Adrenal gland (tissue), 12 donors: ENCODE measurements around the gene DDX41. TPM values are rescaled to one million over a fixed set of nuclear protein-coding genes. Genes with fewer than 3 reads are reported as not detected.

Experiments used
- DNase-seq, 7 donors: peaks; one replicate each; pipeline ENCODE4 v3.0.0-alpha.2; 2019 to 2020
- H3K27ac ChIP-seq, 5 donors: fragments of 200-600 bp; sonication (generic) in 4 of 5; 1 replicate in 3 of 5; 2 replicates in 2 of 5; pipeline versions ENCODE4 v1.5.1 to v1.8.0; 2016 to 2020; ENCODE audit warnings: mild to moderate bottlenecking in 1 of 5
- H3K27me3 ChIP-seq: fragments of 200-600 bp; 2 replicates; pipeline ENCODE4 v1.8.0; 2021
- H3K36me3 ChIP-seq, 2 donors: fragments of 200-600 bp; replicated peaks in 1 of 2; 1 replicate in 1 of 2; 2 replicates in 1 of 2; pipeline versions ENCODE4 v1.5.1 to v1.8.0; 2018 to 2022
- H3K4me1 ChIP-seq, 2 donors: fragments of 200-600 bp; replicated peaks in 1 of 2; 1 replicate in 1 of 2; 2 replicates in 1 of 2; pipeline versions ENCODE4 v1.5.1 to v1.8.0; 2018 to 2021
- H3K4me3 ChIP-seq, 4 donors: fragments of 200-600 bp; sonication (generic) in 3 of 4; one replicate each; pipeline ENCODE4 v1.5.1; 2016 to 2018
- H3K9me3 ChIP-seq, 3 donors: fragments of 200-600 bp; sonication (generic) in 1 of 3; replicated peaks in 1 of 3; 1 replicate in 2 of 3; 2 replicates in 1 of 3; pipeline versions ENCODE4 v1.5.1 to v1.8.0; 2016 to 2021
- POLR2A ChIP-seq, 2 donors: fragments of 450-650 bp; IDR thresholded peaks; one replicate each; pipeline ENCODE4 v1.6.1; 2017; ENCODE audit warnings: antibody characterized with exemption in 2 of 2, mild to moderate bottlenecking in 2 of 2, moderate library complexity in 1 of 2
- WGBS, 4 donors: extraction: QIAGEN DNeasy Blood & Tissue Kit in 2 of 4; methylation state at CpG; one replicate each; pipeline versions ENCODE4 v1.1.5 to v1.1.7; 2013 to 2017; 5-methylcytosine and 5-hydroxymethylcytosine counted together
- intact Hi-C, 2 donors: fragments of 100-400 bp; cut with DNase I; formaldehyde crosslinking; loops; one replicate each; pipeline versions ENCODE4 v1.14.1 to v1.15.0; 2022 to 2023
- polyA plus RNA-seq, 3 donors: library from polyadenylated mRNA; stranded (reverse); fragments of 200-250 nt in 2 of 3; fragments of 350-450 nt in 1 of 3; fragmentation: Illumina TruSeq in 1 of 3; extraction: RNeasy Lipid Tissue Mini Kit (QIAGEN cat#74804) in 1 of 3; gene quantifications; one replicate each; pipeline ENCODE4 v1.2.3, GENCODE V29; 2013 to 2014
- total RNA-seq, 9 donors: library from RNA; depleted of rRNA in 4 of 9; stranded (reverse); fragments of >200 nt in 4 of 9; fragments of 120-200 nt in 1 of 9; fragmentation: NEBNext Ultra II Directional in 1 of 9; extraction: Animal tissue kit (Norgen Biotek cat#: 25700) in 1 of 9; gene quantifications; one replicate each; pipeline versions ENCODE4 v1.1.0 to v1.2.4, GENCODE V29; 2013 to 2023
- TF ChIP-seq, protein P1 (sequence below), 6 experiments: fragments of 450-650 bp in 4 of 6; fragments of 200-600 bp in 2 of 6; sonication (generic) in 1 of 6; IDR thresholded peaks; 1 replicate in 5 of 6; 2 replicates in 1 of 6; pipeline versions ENCODE4 v1.5.1 to v1.8.0; 2016 to 2021; ENCODE audit warnings: antibody characterized with exemption in 6 of 6, mild to moderate bottlenecking in 2 of 6, moderate library complexity in 1 of 6
- donor health status: healthy with polysubstance abuse.
- donor health status: Bipolar disorder and iron deficiency.
- donor health status: DM: yes; HTN: yes; CAD: no.
- donor health status: DM: no; HTN: no; CAD: no.
- donor health status: DM: no; HTN: no; CAD: no.
- donor health status: DM: yes; HTN: yes; CAD: no.

Gene DDX41
- total and polyA plus RNA-seq, 12 donors: 47.0 to 180 (median 116) TPM

DNA sequence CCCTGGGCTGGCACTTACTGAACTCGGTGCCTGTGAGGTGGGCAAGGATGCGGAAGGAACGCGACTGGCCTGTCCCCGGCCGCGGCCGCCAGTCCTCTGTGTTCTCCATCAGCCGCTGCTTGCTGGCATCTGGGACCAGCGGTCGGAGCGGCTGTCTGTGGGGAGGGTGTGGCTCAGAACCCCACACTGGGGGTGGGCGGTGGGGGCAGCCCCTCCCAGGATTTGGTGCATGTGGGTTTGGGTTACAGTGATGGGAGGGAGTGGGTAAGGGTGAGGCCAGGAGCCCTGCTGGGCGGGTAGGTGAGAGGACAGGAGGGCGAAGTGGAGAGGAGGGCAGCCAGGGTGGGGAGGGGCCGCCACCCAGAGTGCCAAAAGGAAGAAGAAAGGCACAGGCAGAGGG is 25.8 kb downstream of the DDX41 start:
- 81 to 95% (median 87%) methylated on average over 7 to 16 of the region's 16 CpGs for WGBS, 4 donors
- no peaks in the 10 kb centered on the region for H3K9me3 ChIP-seq
- H3K27me3 ChIP-seq: no peaks in the 10 kb centered on the region
- DNase-seq: no peak
- no peak overlapping the region for H3K4me3 ChIP-seq
- TF ChIP-seq, protein P1, sequence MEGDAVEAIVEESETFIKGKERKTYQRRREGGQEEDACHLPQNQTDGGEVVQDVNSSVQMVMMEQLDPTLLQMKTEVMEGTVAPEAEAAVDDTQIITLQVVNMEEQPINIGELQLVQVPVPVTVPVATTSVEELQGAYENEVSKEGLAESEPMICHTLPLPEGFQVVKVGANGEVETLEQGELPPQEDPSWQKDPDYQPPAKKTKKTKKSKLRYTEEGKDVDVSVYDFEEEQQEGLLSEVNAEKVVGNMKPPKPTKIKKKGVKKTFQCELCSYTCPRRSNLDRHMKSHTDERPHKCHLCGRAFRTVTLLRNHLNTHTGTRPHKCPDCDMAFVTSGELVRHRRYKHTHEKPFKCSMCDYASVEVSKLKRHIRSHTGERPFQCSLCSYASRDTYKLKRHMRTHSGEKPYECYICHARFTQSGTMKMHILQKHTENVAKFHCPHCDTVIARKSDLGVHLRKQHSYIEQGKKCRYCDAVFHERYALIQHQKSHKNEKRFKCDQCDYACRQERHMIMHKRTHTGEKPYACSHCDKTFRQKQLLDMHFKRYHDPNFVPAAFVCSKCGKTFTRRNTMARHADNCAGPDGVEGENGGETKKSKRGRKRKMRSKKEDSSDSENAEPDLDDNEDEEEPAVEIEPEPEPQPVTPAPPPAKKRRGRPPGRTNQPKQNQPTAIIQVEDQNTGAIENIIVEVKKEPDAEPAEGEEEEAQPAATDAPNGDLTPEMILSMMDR (IDR thresholded peaks at IDR 0.05): no peak
- TF ChIP-seq POLR2A (IDR thresholded peaks at IDR 0.05): no peak
- intact Hi-C loops: no loop called here
- no peak overlapping the region for H3K27ac ChIP-seq
- peaks cover 12 to 23% of the 10 kb centered on the region in 2 donors for H3K4me1 ChIP-seq
- peaks cover 0 to 37% of the 10 kb centered on the region in 2 donors for H3K36me3 ChIP-seq

GRCh38 chr5:177490311-177490991 is 26.3 kb downstream of the DDX41 start:
- WGBS, 4 donors: 83 to 91% (median 89%) methylated on average over 15 of the region's 15 CpGs
- Histone ChIP-seq H3K27ac (no peak overlapping the region), H3K4me1 (peaks cover 12 to 18% of the 10 kb centered on the region in 2 donors), H3K4me3 (no peak overlapping the region), H3K36me3 (peaks cover 0 to 37% of the 10 kb centered on the region in 2 donors), H3K27me3 (no peaks in the 10 kb centered on the region), H3K9me3 (no peaks in the 10 kb centered on the region)
- intact Hi-C loops: no loop called here
- TF ChIP-seq, protein P1 (IDR thresholded peaks at IDR 0.05): no peak
- DNase-seq: no peak

DNA sequence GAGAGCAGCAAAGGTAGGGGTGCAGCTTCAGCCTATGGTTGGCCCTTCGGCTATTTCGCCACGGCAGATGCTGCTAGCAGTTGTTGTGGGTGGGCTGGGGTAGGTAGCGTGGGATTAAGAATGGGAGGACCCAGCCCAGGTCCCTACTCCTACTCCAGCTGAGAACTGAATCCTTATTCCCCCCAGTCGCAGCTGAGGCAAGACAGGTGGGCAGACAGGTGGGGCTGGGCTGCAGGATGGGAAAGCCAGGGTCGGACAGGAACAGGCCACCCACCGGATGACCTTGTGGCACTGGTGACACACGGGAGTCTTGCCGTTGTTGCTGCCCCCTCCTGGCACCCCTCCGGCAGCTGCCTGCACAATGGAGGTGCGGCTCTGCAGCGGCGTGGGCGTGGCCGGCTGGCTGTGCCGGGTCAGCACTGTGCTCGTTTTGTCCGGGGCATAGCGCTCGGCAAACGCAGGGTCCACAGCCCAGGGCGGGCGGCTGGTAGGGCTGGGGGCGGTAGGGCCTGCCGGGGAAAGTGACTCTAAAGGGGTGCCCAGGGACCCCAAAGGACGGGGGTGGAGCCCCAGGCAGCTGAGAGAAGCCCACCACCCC is 27.5 kb downstream of the DDX41 start:
- 78 to 100% (median 81%) methylated on average over 2 to 26 of the region's 26 CpGs for WGBS, 4 donors
- Histone ChIP-seq H3K27ac (no peak overlapping the region), H3K27me3 (no peaks in the 10 kb centered on the region), H3K36me3 (peaks cover 0 to 37% of the 10 kb centered on the region in 2 donors), H3K9me3 (no peaks in the 10 kb centered on the region), H3K4me1 (peaks cover 4 to 5% of the 10 kb centered on the region in 2 donors), H3K4me3 (no peak overlapping the region)
- TF ChIP-seq, protein P1 (IDR thresholded peaks at IDR 0.05): no peak
- TF ChIP-seq POLR2A (IDR thresholded peaks at IDR 0.05): no peak
- DNase-seq: no peak
- intact Hi-C loops: no loop called here

DNA sequence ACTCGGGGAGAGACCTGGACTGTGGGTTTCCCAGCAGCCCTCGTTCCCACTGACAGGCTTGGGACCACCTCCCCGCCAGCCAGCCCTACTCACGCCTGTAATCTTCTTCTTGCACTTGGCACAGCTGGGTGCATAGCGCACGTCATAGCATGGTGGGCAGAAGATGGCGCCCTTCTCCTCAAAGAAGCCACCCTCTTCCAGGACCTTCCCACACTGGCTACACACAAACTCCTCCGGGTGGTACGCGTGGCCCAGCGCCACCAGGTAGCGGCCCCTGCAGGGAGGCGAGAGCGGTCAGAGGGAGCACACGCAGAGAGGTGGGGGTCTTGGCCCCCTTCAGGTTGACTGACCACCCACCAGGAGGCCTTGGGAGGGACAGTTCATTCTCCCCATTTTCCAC is 28.8 kb downstream of the DDX41 start:
- Histone ChIP-seq H3K27ac (no peak overlapping the region), H3K9me3 (no peaks in the 10 kb centered on the region), H3K4me3 (no peak overlapping the region), H3K36me3 (peaks cover 0 to 41% of the 10 kb centered on the region in 2 donors), H3K4me1 (no peaks in the 10 kb centered on the region), H3K27me3 (no peaks in the 10 kb centered on the region)
- no peak for TF ChIP-seq POLR2A (IDR thresholded peaks at IDR 0.05)
- TF ChIP-seq, protein P1 (IDR thresholded peaks at IDR 0.05): no peak
- 86 to 95% (median 91%) methylated on average over 11 to 15 of the region's 15 CpGs for WGBS, 4 donors
- no peak for DNase-seq
- intact Hi-C loops: no loop called here
